SK-N-MC (cell line): ENCODE measurements around the gene COL1A2.

Experiments
- EZH2 ChIP-seq: fragments of 200-600 bp; sonication (generic); IDR thresholded peaks from one replicate; pipeline ENCODE4 v1.6.1; 2017; ENCODE audit warnings: antibody characterized with exemption
- POLR2AphosphoS5 ChIP-seq: IDR thresholded peaks from 2 replicates; pipeline ENCODE4 v1.6.1; 2012; ENCODE audit warnings: mild to moderate bottlenecking, low read depth, low read length, borderline replicate concordance

DNA sequence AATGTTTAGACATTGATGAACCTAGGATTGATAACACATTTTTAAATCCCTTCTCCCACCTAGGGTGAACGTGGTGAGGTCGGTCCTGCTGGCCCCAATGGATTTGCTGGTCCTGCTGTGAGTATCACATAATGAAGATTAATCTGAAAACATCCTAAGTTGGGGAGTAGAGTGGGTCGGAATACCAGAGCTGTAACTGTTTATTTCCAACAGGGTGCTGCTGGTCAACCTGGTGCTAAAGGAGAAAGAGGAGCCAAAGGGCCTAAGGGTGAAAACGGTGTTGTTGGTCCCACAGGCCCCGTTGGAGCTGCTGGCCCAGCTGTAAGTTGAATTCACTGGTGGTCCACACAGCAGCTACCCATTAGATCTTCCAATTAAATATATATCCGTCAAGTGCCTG lies 25.6 kb downstream of the COL1A2 start:
- TF ChIP-seq POLR2AphosphoS5 (no peak), EZH2 (no peak)
